ENCODE data around the gene SERINC5.
"Not testable (repeated sequence)": the region's sequence is repeated elsewhere in the genome, so short reads cannot be mapped to it uniquely, and the experiment has no call there.

The SERINC5 gene

DNA sequence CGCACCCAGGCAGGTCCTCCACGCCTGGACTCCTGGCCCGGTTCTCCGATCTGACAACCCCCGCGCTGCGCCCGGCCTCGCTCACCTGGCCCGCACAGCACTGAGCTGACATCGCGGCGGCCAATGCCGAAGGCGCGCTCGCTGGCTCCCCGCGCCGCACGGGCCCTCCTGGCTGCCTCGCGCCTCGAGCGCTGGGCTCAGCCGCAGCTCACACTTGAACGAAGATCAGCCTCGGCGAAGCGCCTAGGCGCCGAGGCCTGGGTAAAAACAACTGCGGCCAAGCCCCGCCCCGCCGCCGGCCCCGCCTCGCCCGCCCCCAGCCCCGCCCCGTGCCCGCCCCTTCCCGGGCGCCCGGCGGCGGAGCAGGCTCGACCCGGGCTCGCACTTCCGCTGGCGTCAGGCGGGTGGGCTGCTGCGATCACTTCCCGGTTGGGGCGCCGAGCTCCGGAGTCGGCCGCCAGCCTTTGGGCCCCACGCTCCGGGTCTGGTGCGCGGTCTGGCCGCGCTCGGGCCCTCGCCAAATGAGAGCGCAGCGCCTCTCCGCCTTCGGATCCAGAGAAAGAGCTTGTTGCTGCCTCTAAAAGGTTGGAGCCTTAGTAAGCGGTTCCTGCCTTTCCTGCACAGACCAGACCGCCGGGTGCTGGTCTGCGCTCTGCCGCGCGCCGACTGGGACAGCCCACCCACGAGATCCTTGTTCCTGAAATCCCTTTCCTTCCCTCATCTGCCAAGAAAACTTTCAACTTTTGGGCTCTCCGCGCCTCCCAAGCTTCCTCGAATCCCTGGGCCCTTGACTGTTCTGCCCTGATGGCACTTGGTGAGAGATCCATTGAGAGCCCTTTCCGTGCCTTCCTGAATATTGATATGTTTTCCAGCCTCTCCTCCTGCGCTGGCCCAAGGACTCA lies at the start of gene SERINC5:
TSS of gene SERINC5 (minus strand) at position 238 of the 902 bp plus-strand sequence. CDS start at position 112, 126 bp downstream.
- peak; percentile 92 for DNase-seq

GRCh38 chr5:80302636-80303035 lies 46.8 kb upstream of the SERINC5 start:
- no peak for DNase-seq

- DNase-seq = not testable (repeated sequence)
Measured at GRCh38 chr5:80301342-80301741, 45.5 kb upstream of the SERINC5 start.

GRCh38 chr5:80300796-80301195 lies 44.9 kb upstream of the SERINC5 start:
- DNase-seq = not testable (repeated sequence)

DNA sequence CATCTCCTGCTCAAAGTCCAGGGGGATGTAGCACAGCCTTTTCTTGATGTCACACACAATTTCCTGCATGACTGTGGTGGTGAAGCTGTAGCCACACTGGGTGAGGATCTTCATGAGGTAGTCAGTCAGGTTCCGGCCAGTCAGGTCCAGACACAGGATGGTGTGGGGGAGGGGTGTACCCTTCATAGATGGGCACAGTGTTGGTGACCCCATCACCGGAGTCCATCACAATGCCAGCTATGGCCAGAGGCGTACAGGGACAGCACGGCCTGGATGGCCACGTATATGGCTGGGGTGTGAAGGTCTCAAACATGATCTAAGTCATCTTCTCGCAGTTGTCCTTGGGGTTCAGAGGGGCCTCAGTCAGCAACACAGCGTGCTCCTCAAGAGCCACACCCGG lies 44.3 kb upstream of the SERINC5 start:
- no peak for DNase-seq

- no peak for DNase-seq
Measured at GRCh38 chr5:80299601-80300000, 43.8 kb upstream of the SERINC5 start.

DNA sequence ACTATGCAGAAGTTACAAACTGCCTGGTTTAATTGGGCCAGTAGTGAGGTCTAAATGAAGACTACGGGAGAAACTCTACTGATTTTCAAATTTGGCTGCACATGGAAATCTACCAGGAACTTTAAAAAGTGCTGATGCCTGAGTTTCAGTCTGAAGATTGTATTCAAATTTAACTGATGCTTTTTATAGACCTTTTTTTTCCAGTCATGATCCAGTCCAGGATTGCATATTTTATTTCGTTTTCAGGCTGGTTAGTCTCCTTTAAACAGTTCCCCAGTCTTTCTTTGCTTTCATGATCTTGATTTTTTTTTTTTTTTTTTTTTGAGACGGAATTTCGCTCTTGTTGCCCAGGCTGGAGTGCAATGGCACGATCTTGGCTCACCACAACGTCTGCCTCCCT lies 40.3 kb upstream of the SERINC5 start:
- DNase-seq = no peak

DNA sequence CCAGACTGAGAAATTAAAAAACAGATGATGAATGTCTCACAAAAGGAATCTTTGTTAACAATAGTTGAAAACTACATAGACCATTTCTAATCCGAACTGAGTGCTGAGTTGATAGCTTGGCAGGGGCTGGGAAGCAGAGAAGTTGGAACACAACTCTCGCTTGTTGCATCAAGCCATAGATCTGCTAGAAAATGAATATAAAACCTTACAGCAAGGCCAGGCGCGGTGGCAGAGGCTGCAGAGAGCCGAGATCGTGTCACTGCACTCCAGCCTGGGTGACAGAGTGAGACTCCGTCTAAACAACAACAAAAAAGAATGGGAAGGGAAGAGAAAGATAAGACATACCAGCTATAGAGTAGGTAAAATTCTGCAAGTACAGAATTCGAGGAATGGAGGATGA lies 35.9 kb upstream of the SERINC5 start:
- no peak for DNase-seq

- no peak for DNase-seq
Measured at GRCh38 chr5:80289320-80289719, 33.5 kb upstream of the SERINC5 start.

DNA sequence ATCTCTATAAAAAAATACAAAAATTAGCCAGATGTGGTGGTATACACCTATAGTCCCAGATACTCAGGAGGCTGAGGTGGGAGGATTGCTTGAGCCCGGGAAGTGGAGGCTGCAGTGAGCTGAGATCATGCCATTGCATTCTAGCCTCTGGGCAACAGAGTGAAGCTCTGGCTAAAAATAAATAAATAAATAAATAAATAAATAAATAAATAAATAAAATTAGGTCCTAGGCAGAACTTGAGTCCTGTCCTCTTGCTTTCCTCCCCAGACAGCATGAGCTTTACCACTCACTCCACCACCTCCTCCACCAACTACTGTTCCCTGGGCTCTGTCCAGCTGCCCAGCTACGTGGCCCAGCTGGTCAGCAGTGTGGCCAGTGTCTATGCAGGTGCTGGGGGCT lies 32.3 kb upstream of the SERINC5 start:
- DNase-seq = no peak

DNA sequence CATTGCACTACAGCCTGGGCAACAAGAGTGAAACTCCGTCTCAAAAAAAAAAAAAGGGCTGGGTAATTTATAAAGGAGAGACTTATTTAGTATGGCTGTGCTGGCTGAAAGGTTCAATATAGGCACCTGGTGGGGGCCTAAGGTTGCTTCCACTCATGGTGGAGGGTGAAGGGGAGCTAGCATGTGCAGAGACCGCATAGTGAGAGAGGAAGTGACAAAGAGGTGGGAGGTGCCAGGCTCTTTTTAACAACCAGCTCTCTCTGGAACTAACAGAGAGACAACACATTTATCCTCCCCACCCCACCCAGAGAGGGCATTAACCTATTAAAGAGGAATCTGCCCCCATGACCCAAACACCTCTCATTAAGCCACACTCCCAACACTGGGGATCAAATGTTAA lies 28.9 kb upstream of the SERINC5 start:
- DNase-seq = no peak

GRCh38 chr5:80283360-80283759 lies 27.5 kb upstream of the SERINC5 start:
- DNase-seq = no peak

GRCh38 chr5:80282054-80282453 lies 26.2 kb upstream of the SERINC5 start:
- DNase-seq = no peak

- no peak for DNase-seq
Measured at GRCh38 chr5:80277191-80277590, 21.3 kb upstream of the SERINC5 start.

GRCh38 chr5:80276186-80276585 lies 20.3 kb upstream of the SERINC5 start:
- DNase-seq = no peak

- peak; percentile 58 for DNase-seq
Measured at GRCh38 chr5:80275347-80275746, 19.5 kb upstream of the SERINC5 start.

DNA sequence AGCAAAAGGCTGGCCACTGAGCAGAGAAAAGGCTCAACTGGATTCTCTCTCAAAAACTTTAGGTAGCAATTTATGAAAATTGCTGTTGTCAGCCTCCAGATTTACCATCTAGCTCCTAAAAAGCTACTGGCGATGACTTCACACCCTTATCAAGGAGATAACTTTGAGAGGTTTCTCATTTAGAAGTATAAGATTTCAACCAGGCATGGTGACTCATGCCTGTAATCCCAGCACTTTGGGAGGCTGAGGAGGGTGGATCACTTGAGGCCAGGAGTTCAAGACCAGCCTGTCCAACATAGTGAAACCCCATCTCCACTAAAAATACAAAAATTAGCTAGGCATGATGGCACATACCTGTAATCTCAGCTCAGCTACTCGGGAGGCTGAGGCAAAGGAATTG lies 14.7 kb upstream of the SERINC5 start:
- not testable (repeated sequence) for DNase-seq

- DNase-seq = no peak
Measured at GRCh38 chr5:80269991-80270438, 14.2 kb upstream of the SERINC5 start.

DNA sequence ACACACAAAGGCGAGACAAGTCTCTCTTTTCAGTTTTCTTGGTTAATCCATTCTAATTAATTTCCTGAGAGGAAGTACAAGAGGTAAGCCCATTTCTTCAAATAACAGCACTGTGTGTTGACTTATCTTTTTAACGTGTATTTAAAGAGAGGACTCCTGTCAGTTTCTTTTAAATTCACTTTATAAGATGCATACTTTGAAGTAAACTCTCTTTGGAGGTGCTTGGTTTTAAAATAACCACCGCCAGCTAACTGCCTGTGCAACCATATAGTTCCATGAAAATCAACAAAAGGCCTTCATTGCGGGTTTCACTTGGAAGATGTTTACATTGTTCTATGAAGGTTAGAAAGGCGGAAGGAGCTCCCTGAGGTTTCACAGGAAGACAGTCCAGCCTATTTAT lies 13.1 kb upstream of the SERINC5 start:
- DNase-seq = no peak

- no peak for DNase-seq
Measured at GRCh38 chr5:80266566-80266965, 10.7 kb upstream of the SERINC5 start.

- no peak for DNase-seq
Measured at GRCh38 chr5:80260461-80260860, 4.6 kb upstream of the SERINC5 start.

- DNase-seq = no peak
Measured at GRCh38 chr5:80259511-80260203, 3.8 kb upstream of the SERINC5 start.

DNA sequence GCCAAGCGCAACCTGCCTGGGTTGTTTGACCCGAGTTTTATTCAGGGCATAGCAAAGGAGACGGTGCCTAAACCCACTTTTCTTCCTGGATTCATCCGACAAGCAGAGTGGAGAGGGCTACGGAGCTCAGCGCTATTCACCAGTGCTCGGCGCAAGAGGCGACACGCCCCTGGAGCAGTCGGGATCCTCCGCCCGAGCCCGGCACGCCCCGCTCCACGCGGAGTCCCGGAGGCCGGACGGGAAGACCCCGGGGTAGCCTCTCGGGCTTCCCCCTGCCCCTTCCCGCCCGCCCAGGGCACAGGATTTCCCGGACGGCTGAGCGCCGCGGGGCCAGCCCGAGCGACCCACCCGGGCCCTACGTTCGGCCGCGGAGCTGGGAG lies 427 bp downstream of the SERINC5 start:
- peak; percentile 64 for DNase-seq

DNA sequence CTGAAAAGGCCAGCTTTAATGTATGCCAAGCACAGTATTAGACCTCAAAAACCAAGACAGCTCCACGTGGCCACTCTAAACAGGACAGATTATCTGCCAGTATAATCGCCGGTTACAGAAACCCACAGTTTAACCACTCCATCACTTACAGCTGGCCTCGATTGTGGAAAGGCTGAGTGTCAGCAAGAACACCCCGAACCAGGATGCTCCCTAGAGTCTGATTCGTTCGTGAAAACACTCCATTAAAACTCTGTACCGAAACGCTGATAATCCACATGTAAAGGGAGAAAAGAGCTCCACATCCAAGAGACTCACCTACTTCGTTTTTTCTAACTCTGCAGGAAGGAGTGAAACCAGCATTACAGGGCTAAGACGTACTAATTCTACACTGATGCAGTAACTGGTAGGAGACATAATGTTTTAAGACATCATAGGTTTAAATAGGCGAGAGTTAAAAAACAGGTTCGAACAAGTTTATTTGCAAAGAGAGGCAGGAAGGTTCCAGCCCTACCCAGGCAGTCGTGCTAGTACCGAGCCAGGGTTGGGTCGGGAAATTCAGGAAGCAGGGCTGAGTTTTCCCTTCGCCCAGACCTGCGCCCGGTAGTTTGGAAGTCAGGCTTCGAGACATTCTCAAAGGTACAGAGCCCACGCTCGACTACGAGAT lies 949 bp downstream of the SERINC5 start:
- peak; percentile 64 for DNase-seq

Data from midbrain (tissue), 1 donor.